Fibroblast of mammary gland (primary cell): Measurements from ENCODE around the gene LPP.

ENCODE experiments used
- DNase-seq: peaks from one replicate; pipeline ENCODE4 v3.0.0-alpha.2; 2010; ENCODE audit warnings: low read depth
- H3K4me3 ChIP-seq: 2 replicates; pipeline ENCODE4 v1.5.1; 2011; ENCODE audit warnings: low read depth, mild to moderate bottlenecking, low read length, moderate library complexity; ENCODE audit not compliant: control insufficient read depth
- TF ChIP-seq, protein P1 (sequence below): conservative IDR thresholded peaks from 2 replicates; pipeline ENCODE4 v1.5.1; 2011; ENCODE audit warnings: low read depth, low read length, inconsistent platforms; ENCODE audit not compliant: control insufficient read depth, insufficient read depth

Gene LPP

DNA sequence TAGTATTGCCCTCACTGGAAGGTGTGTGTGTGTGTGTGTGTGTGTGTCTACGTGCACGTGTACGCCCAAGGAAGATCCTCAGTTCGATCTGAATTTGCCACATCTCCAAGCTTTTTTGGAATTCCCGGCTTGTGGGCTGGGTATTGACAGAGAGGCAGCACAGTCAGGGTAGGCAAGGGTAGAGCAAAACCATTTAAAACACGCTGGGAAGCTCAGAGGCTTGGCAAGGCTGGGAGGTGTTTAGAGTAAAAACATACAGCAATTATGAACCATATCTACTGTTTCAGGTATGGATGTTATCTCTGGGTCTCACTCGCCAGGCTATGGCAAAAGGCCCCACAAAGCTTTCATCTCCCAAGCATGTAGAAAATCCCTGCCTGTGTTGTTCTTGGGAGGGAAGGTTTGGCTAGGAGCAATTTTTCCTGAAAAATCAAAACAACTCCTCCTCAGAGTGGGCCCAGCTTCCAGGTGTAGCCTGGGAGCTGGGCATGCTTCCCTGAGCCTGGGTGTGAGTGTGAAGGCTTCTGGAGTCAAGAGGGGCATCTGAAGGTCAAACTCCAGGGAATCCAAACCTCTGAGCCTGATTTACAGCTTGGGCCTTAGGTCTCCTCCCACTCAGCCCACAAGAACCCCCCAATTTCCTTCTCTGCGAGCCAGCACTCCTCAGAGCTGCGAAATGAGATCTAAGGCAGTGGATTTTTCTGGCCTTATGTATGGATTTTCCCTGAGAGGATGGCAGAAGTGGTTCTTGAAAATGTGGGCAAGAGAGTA, 773.0 kb downstream of the LPP start:
- DNase-seq: no peak
- TF ChIP-seq, protein P1, sequence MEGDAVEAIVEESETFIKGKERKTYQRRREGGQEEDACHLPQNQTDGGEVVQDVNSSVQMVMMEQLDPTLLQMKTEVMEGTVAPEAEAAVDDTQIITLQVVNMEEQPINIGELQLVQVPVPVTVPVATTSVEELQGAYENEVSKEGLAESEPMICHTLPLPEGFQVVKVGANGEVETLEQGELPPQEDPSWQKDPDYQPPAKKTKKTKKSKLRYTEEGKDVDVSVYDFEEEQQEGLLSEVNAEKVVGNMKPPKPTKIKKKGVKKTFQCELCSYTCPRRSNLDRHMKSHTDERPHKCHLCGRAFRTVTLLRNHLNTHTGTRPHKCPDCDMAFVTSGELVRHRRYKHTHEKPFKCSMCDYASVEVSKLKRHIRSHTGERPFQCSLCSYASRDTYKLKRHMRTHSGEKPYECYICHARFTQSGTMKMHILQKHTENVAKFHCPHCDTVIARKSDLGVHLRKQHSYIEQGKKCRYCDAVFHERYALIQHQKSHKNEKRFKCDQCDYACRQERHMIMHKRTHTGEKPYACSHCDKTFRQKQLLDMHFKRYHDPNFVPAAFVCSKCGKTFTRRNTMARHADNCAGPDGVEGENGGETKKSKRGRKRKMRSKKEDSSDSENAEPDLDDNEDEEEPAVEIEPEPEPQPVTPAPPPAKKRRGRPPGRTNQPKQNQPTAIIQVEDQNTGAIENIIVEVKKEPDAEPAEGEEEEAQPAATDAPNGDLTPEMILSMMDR: no peak
- no peak overlapping the region for H3K4me3 ChIP-seq

DNA sequence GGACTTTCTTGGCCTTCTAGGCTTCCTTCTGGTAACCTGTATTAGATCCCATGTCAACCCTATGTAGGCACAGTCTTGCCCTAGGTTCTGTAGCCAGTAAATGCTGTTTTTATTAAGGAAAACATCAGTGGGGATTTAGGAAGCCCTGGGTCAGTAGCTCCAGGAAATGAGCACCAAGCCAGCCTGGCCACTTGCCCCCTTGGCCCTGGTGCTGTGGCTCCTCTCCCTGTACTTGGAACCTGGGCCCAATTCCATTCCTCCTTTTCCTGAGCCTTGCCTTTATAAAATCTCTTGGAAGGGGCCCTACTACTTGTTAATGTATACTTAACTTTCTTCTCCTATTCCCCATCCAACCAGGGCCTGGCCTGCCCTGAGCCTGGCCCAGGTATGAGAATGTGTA, 774.0 kb downstream of the LPP start:
- no peak overlapping the region for H3K4me3 ChIP-seq
- TF ChIP-seq, protein P1: no peak

DNA sequence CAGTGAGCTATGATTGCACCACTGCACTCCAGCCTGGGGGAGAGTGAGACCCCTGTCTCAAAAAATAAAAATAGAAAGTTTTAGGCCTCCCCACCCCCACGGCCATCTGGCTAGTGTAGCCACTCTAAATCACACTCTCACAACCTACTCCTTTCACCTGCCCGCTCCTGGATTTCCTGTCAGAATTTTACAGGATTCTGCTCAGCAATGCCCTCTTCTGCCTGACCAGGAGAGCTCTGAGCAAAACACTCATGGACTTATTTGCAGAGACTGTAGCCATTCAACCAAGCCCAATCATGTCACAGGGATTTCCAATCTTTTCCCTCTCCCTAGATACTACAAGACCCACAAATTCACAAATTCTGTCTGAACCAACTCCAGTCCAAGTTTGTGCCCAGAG, 775.2 kb downstream of the LPP start:
- no peak for DNase-seq
- TF ChIP-seq, protein P1: peak; percentile 20
- no peak overlapping the region for H3K4me3 ChIP-seq

More for the DNA sequence above, 774.0 kb downstream of the LPP start:
- DNase-seq: no peak

DNA sequence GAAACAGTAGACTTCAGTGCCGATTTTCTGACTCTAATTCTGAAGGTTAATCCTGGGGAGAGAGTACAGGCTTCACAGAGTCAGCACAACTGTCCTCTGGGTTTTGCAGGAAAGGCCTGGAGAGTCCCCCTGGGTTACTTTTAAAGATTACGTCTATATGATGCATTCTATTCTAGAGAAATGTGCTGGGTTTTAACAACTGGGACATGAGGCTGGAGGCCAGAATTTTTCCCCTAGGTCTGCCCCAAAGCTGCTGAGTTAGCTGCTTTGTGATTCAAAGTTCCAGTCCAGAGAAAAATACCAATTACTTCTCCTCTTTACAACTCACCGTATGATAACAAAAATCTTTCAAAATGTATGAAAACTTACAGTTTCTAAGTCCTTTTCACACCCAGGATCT, 777.1 kb downstream of the LPP start:
- DNase-seq: no peak
- TF ChIP-seq, protein P1: no peak
- H3K4me3 ChIP-seq: no peak overlapping the region

DNA sequence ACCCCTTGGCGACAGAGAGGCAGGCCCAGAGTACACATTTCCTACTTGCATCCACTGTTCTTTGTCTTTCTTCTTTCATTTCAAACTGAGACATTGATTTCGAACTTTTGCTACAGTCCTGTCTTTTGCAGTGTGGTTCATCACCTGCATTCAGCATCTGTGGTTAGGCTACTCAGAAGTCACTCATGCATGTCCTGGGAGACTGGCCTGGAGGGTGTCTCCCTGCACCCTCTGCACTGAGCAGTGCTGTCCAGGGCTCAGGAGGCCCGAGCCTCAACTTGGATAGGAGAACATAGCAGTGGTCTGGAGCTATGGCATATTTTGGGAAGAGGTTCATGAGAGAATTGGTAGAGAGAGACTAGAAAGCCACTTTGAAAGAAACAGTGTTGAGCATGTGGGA, 777.6 kb downstream of the LPP start:
- TF ChIP-seq, protein P1: no peak
- no peak overlapping the region for H3K4me3 ChIP-seq
- no peak for DNase-seq

DNA sequence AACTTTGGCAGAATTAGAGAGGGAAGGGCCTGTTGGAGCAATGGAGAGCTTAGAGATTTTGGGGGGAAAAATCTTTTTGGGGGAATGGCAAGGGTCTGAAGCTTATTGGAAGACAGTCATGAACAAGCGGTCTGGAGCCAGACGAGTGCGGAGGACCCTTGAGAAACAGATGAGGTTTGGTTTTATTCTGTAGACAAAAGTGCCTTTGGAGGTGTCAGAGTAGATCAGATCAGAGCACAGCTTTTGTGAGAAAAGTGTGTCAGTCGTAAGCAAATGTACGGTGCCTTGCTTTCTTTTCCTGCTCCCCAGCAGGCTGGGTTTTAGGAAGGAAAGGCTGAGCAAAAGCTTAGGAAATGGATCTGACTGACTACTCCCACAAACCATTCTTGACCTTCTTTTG, 781.0 kb downstream of the LPP start:
- TF ChIP-seq, protein P1: no peak
- DNase-seq: no peak
- H3K4me3 ChIP-seq: no peak overlapping the region
